Testis (tissue), 2 donors: Measurements from ENCODE around the gene NEUROG2.
"Not testable (repeated sequence)": the region's sequence is repeated elsewhere in the genome, so short reads cannot be mapped to it uniquely, and the experiment has no call there.

Experiments used
- POLR2A ChIP-seq: fragments of 450-650 bp; IDR thresholded peaks from one replicate; pipeline ENCODE4 v1.6.1; 2017; ENCODE audit warnings: antibody characterized with exemption, mild to moderate bottlenecking, moderate library complexity
- TF ChIP-seq, protein P1 (sequence below), 3 experiments: fragments of 450-650 bp in 2 of 3; fragments of 200-600 bp in 1 of 3; sonication (generic) in 1 of 3; IDR thresholded peaks; one replicate each; pipeline ENCODE4 v1.5.1; 2016 to 2019; ENCODE audit warnings: antibody characterized with exemption in 3 of 3, mild to moderate bottlenecking in 2 of 3, moderate library complexity in 1 of 3

DNA sequence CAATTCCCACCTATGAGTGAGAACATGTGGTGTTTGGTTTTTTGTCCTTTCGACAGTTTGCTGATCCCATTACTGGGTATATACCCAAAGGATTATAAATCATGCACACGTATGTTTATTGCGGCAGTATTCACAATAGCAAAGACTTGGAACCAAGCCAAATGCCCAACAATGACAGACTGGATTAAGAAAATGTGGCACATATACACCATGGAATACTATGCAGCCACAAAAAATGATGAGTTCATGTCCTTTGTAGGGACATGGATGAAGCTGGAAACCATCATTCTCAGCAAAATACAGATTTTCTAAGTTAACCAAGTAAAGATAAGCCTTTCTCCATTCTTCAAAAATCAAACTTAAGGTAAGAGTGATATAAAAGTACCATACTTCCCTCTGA is 38.3 kb upstream of the NEUROG2 start:
- TF ChIP-seq, protein P1, sequence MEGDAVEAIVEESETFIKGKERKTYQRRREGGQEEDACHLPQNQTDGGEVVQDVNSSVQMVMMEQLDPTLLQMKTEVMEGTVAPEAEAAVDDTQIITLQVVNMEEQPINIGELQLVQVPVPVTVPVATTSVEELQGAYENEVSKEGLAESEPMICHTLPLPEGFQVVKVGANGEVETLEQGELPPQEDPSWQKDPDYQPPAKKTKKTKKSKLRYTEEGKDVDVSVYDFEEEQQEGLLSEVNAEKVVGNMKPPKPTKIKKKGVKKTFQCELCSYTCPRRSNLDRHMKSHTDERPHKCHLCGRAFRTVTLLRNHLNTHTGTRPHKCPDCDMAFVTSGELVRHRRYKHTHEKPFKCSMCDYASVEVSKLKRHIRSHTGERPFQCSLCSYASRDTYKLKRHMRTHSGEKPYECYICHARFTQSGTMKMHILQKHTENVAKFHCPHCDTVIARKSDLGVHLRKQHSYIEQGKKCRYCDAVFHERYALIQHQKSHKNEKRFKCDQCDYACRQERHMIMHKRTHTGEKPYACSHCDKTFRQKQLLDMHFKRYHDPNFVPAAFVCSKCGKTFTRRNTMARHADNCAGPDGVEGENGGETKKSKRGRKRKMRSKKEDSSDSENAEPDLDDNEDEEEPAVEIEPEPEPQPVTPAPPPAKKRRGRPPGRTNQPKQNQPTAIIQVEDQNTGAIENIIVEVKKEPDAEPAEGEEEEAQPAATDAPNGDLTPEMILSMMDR (IDR thresholded peaks at IDR 0.05), result not testable (repeated sequence)
- not testable (repeated sequence) for TF ChIP-seq POLR2A
